GM12878 (cell line): ENCODE data around the gene DHRS12. TPM values are rescaled to one million over a fixed set of nuclear protein-coding genes. Genes with fewer than 3 reads are reported as not detected.

Experiments used
- ATAC-seq: fragments of 200-7000 bp; cut with Tn5 transposase; 3 replicates; pipeline ENCODE4 v1.9.1; 2020; ENCODE audit warnings: mild to moderate bottlenecking, moderate library complexity
- BruUV-seq: library from RNA; stranded (reverse); fragments of 400-500 nt; replicated peaks from 2 replicates; lab custom pipeline; 2021; lab: Mats Ljungman, UMichigan
- CTCF ChIA-PET: fragments of 300-600 bp; sonication (Branson Sonifier 250); formaldehyde crosslinking; extraction: SDS; loops from one replicate; lab custom pipeline; 2021; ENCODE audit warnings: inconsistent platforms; lab: Yijun Ruan, JAX
- POLR2A ChIA-PET: fragments of 350-600 bp; formaldehyde crosslinking; extraction: SDS; loops from one replicate; lab custom pipeline; 2021; ENCODE audit warnings: inconsistent platforms; lab: Charles Lee
- RAD21 ChIA-PET: fragments of 300-600 bp; sonication (Branson Sonifier 250); formaldehyde crosslinking; loops from one replicate; lab custom pipeline; 2023; ENCODE audit warnings: antibody characterized with exemption; ENCODE audit not compliant: unreplicated experiment; lab: Charles Lee
- SMC1A ChIA-PET: fragments of 300-600 bp; sonication (Branson Sonifier 250); formaldehyde crosslinking; loops from one replicate; lab custom pipeline; 2023; ENCODE audit not compliant: unreplicated experiment, uncharacterized antibody; lab: Charles Lee
- DNase-seq: peaks from one replicate; pipeline ENCODE4 v3.0.0-alpha.2; 2011; ENCODE audit warnings: low read depth, low spot score
- FAIRE-seq: peaks from 3 replicates; lab custom pipeline; 2011; peaks lifted over from hg19 to GRCh38; lab: Jason Lieb, UNC
- H2AFZ ChIP-seq: 2 replicates; pipeline ENCODE4 v1.6.0; 2011; ENCODE audit warnings: low read depth, low read length, control low read depth; ENCODE audit not compliant: control insufficient read depth
- H3K27ac ChIP-seq: 2 replicates; pipeline ENCODE4 v1.5.1; 2011; ENCODE audit warnings: control low read depth; ENCODE audit not compliant: control insufficient read depth, insufficient read depth
- H3K27me3 ChIP-seq, 2 experiments: replicated peaks in 1 of 2; 2 replicates each; pipeline versions ENCODE4 v1.6.0 to v1.6.1; 2011; ENCODE audit warnings: low read length in 1 of 2; ENCODE audit not compliant: control insufficient read depth in 2 of 2, insufficient read depth in 2 of 2
- H3K36me3 ChIP-seq, 2 experiments: 2 replicates each; pipeline ENCODE4 v1.5.1; 2011; ENCODE audit warnings: low read length in 1 of 2; ENCODE audit not compliant: control insufficient read depth in 2 of 2, insufficient read depth in 2 of 2
- H3K4me1 ChIP-seq: 2 replicates; pipeline ENCODE4 v1.6.1; 2011; ENCODE audit warnings: mild to moderate bottlenecking, low read length, moderate library complexity, mixed read lengths; ENCODE audit not compliant: control insufficient read depth, insufficient read depth
- H3K4me2 ChIP-seq: 2 replicates; pipeline ENCODE4 v1.6.0; 2011; ENCODE audit warnings: control low read depth; ENCODE audit not compliant: control insufficient read depth, insufficient read depth
- H3K4me3 ChIP-seq: fragments of 200-600 bp; sonication (generic); 2 replicates; pipeline ENCODE4 v1.5.1; 2016
- H3K79me2 ChIP-seq: 2 replicates; pipeline ENCODE4 v1.6.0; 2011; ENCODE audit warnings: low read length; ENCODE audit not compliant: control insufficient read depth, insufficient read depth
- H3K9ac ChIP-seq: 2 replicates; pipeline ENCODE4 v1.8.0; 2011; ENCODE audit warnings: low read length, control low read depth, mixed read lengths; ENCODE audit not compliant: control insufficient read depth, insufficient read depth
- H3K9me3 ChIP-seq: replicated peaks from 3 replicates; pipeline ENCODE4 v1.5.1; 2011; ENCODE audit warnings: mild to moderate bottlenecking, low read length; ENCODE audit not compliant: control insufficient read depth, insufficient read depth
- H4K20me1 ChIP-seq: 2 replicates; pipeline ENCODE4 v1.6.0; 2011; ENCODE audit not compliant: control insufficient read depth, insufficient read depth
- ATF7 ChIP-seq: fragments of 450-650 bp; IDR thresholded peaks from 2 replicates; pipeline ENCODE4 v1.6.1; 2016; ENCODE audit warnings: low read depth, mild to moderate bottlenecking
- EED ChIP-seq: sonication (generic); IDR thresholded peaks from 2 replicates; pipeline ENCODE4 v1.6.1; 2016; ENCODE audit warnings: antibody characterized with exemption, low read depth
- ETV6 ChIP-seq, 2 experiments: fragments of 450-650 bp in 1 of 2; IDR thresholded peaks in 1 of 2; conservative IDR thresholded peaks in 1 of 2; 2 replicates each; pipeline ENCODE4 v1.6.1; 2014; ENCODE audit warnings: antibody characterized with exemption in 1 of 2, borderline replicate concordance in 1 of 2, low read depth in 1 of 2, mild to moderate bottlenecking in 1 of 2, moderate library complexity in 1 of 2
- GATAD2B ChIP-seq: fragments of 450-650 bp; conservative IDR thresholded peaks from 2 replicates; pipeline ENCODE4 v1.6.1; 2017; ENCODE audit warnings: low read depth, mild to moderate bottlenecking, moderate library complexity
- HDGF ChIP-seq: fragments of 450-650 bp; IDR thresholded peaks from 2 replicates; pipeline ENCODE4 v1.6.1; 2016; ENCODE audit warnings: antibody characterized with exemption
- IKZF1 ChIP-seq: fragments of 450-650 bp; conservative IDR thresholded peaks from 2 replicates; pipeline ENCODE4 v1.6.1; 2017; ENCODE audit warnings: antibody characterized with exemption, mild to moderate bottlenecking
- IKZF2 ChIP-seq, 2 experiments: fragments of 450-650 bp; IDR thresholded peaks; 2 replicates each; pipeline ENCODE4 v1.6.1; 2017; ENCODE audit warnings: mild to moderate bottlenecking in 2 of 2, moderate library complexity in 2 of 2
- MEF2B ChIP-seq: fragments of 450-650 bp; IDR thresholded peaks from 2 replicates; pipeline ENCODE4 v1.6.1; 2018; ENCODE audit warnings: mild to moderate bottlenecking, moderate library complexity; ENCODE audit not compliant: partially characterized antibody, poor library complexity, severe bottlenecking
- MTA2 ChIP-seq: fragments of 450-650 bp; IDR thresholded peaks from 2 replicates; pipeline ENCODE4 v1.6.1; 2016; ENCODE audit warnings: low read depth, mild to moderate bottlenecking, moderate library complexity
- NFYA ChIP-seq: IDR thresholded peaks from 2 replicates; pipeline ENCODE4 v1.6.1; 2011; ENCODE audit warnings: low read depth, mild to moderate bottlenecking, low read length, improper control_type of control experiment, borderline replicate concordance
- NR2F1 ChIP-seq: fragments of 450-650 bp; conservative IDR thresholded peaks from 2 replicates; pipeline ENCODE4 v1.6.1; 2017; ENCODE audit warnings: mild to moderate bottlenecking
- PAX5 ChIP-seq: IDR thresholded peaks from 2 replicates; pipeline ENCODE4 v1.6.1; 2011; ENCODE audit warnings: low read depth, low read length, borderline replicate concordance
- PBX3 ChIP-seq: IDR thresholded peaks from 2 replicates; pipeline ENCODE4 v1.6.1; 2011; ENCODE audit warnings: mild to moderate bottlenecking, low read depth, low read length, moderate library complexity; ENCODE audit not compliant: insufficient replicate concordance
- PKNOX1 ChIP-seq: fragments of 450-650 bp; IDR thresholded peaks from 2 replicates; pipeline ENCODE4 v1.6.1; 2016; ENCODE audit warnings: mild to moderate bottlenecking
- RAD51 ChIP-seq: fragments of 450-650 bp; IDR thresholded peaks from 2 replicates; pipeline ENCODE4 v1.6.1; 2016; ENCODE audit warnings: moderate library complexity, mild to moderate bottlenecking, inconsistent platforms
- RELA ChIP-seq: fragments of 450-650 bp; IDR thresholded peaks from 2 replicates; pipeline ENCODE4 v1.8.0; 2014; ENCODE audit warnings: borderline replicate concordance; ENCODE audit not compliant: partially characterized antibody
- ZNF592 ChIP-seq: fragments of 450-650 bp; IDR thresholded peaks from 2 replicates; pipeline ENCODE4 v1.6.1; 2017; ENCODE audit warnings: mild to moderate bottlenecking, moderate library complexity
- WGBS: methylation state at CpG from one replicate; pipeline ENCODE4 v1.1.6; 2016; ENCODE audit warnings: low lambda C conversion rate; ENCODE audit not compliant: insufficient replicate concordance, insufficient coverage; ENCODE audit errors: missing lambda C conversion rate; 5-methylcytosine and 5-hydroxymethylcytosine counted together
- in situ Hi-C: fragments of 300-500 bp; cut with MboI; formaldehyde crosslinking; loops from 9 replicates; pipeline ENCODE4 v1.14.3; 2018; ENCODE audit warnings: mixed read lengths
- intact Hi-C: fragments of 100-400 bp; cut with micrococcal nuclease; formaldehyde crosslinking; loops from one replicate; pipeline ENCODE4 v1.14.2; 2022; ENCODE audit not compliant: unreplicated experiment
- polyA plus RNA-seq, 11 experiments: library from polyadenylated mRNA; depleted of rRNA in 4 of 11; unstranded in 6 of 11; stranded (reverse) in 5 of 11; fragments of >200 nt; fragmentation: Nextera tagmentation in 4 of 11; fragmentation: Illumina TruSeq in 1 of 11; extraction: Ambion mirVana in 4 of 11; extraction: Trizol in 1 of 11; gene quantifications; 1 replicate in 1 of 11; 2 replicates in 10 of 11; pipeline versions ENCODE4 v1.2.1 to v1.2.3, GENCODE V29; 2011 to 2016; ENCODE audit warnings: inconsistent platforms in 2 of 11, missing spikeins in 2 of 11, low read depth in 1 of 11
- total RNA-seq, 4 experiments: library from RNA; depleted of rRNA in 3 of 4; stranded (reverse); fragments of >200 nt in 3 of 4; fragmentation: Illumina TruSeq in 1 of 4; extraction: Trizol in 1 of 4; gene quantifications; 2 replicates each; pipeline versions ENCODE4 v1.2.1 to v1.2.3, GENCODE V29; 2013 to 2021

The DHRS12 gene
- total and polyA plus RNA-seq, 10 of the 15 experiments (the other 5 are each of a cell fraction or from before 2014, with no cell fraction given) = 2.9 to 11.3 (median 8.2) TPM

GRCh38 chr13:51811920-51812451 lies 8.0 kb upstream of the DHRS12 start:
- FAIRE-seq = no peak
- ATAC-seq = peak; percentile 85
- Histone ChIP-seq H3K36me3 (no peaks in the 10 kb centered on the region), H3K4me2 (no peak overlapping the region), H2AFZ (peak overlapping the region; percentile 9), H3K79me2 (no peaks in the 10 kb centered on the region), H3K9me3 (no peaks in the 10 kb centered on the region), H3K27ac (no peak overlapping the region), H4K20me1 (no peaks in the 10 kb centered on the region), H3K9ac (no peak overlapping the region; the same call in 1 of the 2 replicates), H3K27me3 (no peaks in the 10 kb centered on the region), H3K4me1 (peaks cover 19% of the 10 kb centered on the region), H3K4me3 (no peak overlapping the region)
- no peak for DNase-seq
- no TSS peak for BruUV-seq
- intact Hi-C loops = loop anchor here (10.0 kb wide), 1 partner anchor 643 kb away; the partner anchor contains the start of genes CKAP2 and VPS36
- WGBS = 18% methylated on average over 4 of the region's 4 CpGs
- RAD21 ChIA-PET = interaction anchor here (0.8 to 6.5 kb wide), 4 partner anchors 11 to 47 kb away, joined by 3 to 75 read pairs (median 32); no protein-coding TSS in a partner anchor
- SMC1A ChIA-PET = interaction anchor here (1.0 to 5.0 kb wide), 8 partner anchors 10 to 357 kb away, joined by 3 to 85 read pairs (median 18); partner anchors contain the start of gene NEK5
- POLR2A ChIA-PET = interaction anchor here (0.9 to 1.3 kb wide), 3 partner anchors 10 to 22 kb away, joined by 3 to 6 read pairs (median 5); no protein-coding TSS in a partner anchor
- TF ChIP-seq NR2F1 (0 out of 2 replicates have a peak, but pooled peaks have one; percentile 38), MTA2 (peak; percentile 25; the same call in 1 of the 2 replicates), ATF7 (0 out of 2 replicates have a peak, but pooled peaks have one; percentile 17), IKZF1 (peak; percentile 58; the same call in 1 of the 2 replicates), EED (no peak; the same call in 1 of the 2 replicates), NFYA (no peak), MEF2B (peak; percentile 60), GATAD2B (peak; percentile 49; the same call in 1 of the 2 replicates), PKNOX1 (peak; percentile 93), IKZF2 (IDR thresholded peaks at IDR 0.05) (peak in 1 of 2 experiments; percentile 54; a peak in 2 of 4 replicates), RAD51 (peak; percentile 22; the same call in 1 of the 2 replicates), ETV6 (conservative IDR thresholded peaks at IDR 0.05 in 1 of 2, IDR thresholded peaks at IDR 0.05 in 1 of 2; ENCODE audit: borderline replicate concordance in 1 of 2, low read depth in 1 of 2) (no peak), PBX3 (peak; percentile 58), PAX5 (peak; percentile 70; the same call in 1 of the 2 replicates), RELA (peak; percentile 68), HDGF (0 out of 2 replicates have a peak, but pooled peaks have one; percentile 17), ZNF592 (no peak)
- CTCF ChIA-PET = interaction anchor here (0.9 to 5.0 kb wide), 7 partner anchors 9 to 316 kb away, joined by 3 to 180 read pairs (median 33); partner anchors contain the start of genes NEK5 and TMEM272
- in situ Hi-C loops = no loop called here
